Measurements from ENCODE around the gene SH3PXD2A. TPM values are rescaled to one million over a fixed set of nuclear protein-coding genes. Genes with fewer than 3 reads are reported as not detected.

Gene SH3PXD2A
- total RNA-seq, 1 donor from 2014 or later = 9.6 TPM

GRCh38 chr10:103680869-103681236 is 174.5 kb downstream of the SH3PXD2A start:
- Mint-ChIP-seq H3K27ac (no peak overlapping the region), H3K27me3 (ENCODE audit: insufficient read depth) (no peaks in the 10 kb centered on the region), H3K36me3 (ENCODE audit: low read depth) (no peaks in the 10 kb centered on the region), H3K9me3 (no peaks in the 10 kb centered on the region), H3K4me3 (no peak overlapping the region), H3K4me1 (ENCODE audit: low read depth) (peaks cover 26% of the 10 kb centered on the region)
- DNase-seq (ENCODE audit: low spot score) = no peak
- intact Hi-C loops (cut with micrococcal nuclease) = no loop called here

DNA sequence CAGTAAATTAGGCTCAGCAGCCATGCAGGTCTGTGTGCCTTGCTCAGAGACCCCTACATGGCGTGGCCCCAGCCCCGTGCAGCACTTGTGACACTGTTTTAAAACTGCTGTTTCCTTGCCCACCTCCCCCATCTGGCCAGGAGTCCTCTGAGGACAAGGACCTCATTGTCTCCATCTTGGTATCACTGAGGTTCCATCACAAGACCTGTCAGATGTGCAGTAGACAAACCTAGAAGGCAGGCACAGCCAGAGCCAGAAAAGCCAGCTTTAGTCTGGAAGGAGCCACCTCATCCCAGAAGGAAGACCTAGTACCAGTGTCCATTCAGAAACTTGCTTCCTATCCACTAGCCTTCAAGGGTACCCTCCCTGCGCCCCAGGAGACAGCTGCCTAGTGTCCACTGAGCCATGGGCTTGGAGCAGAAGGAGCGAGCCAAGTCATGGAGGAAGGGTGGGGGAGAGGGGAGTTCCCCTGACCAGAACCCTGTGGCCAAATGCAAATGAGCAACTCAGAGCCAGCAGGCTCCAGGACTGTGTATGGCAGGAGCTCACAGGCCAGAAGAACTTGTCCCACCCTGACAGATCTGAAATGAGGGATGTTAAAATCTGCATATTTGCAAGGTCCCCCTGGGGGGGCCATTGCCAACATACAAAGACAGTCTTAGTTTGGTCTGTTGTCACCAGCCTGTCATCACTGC is 176.1 kb downstream of the SH3PXD2A start:
- Mint-ChIP-seq H3K27ac (no peak overlapping the region), H3K27me3 (ENCODE audit: insufficient read depth) (no peaks in the 10 kb centered on the region), H3K4me1 (ENCODE audit: low read depth) (peaks cover 21% of the 10 kb centered on the region), H3K9me3 (no peaks in the 10 kb centered on the region), H3K36me3 (ENCODE audit: low read depth) (no peaks in the 10 kb centered on the region), H3K4me3 (no peak overlapping the region)
- intact Hi-C loops (cut with micrococcal nuclease) = no loop called here
- no peak for DNase-seq (ENCODE audit: low spot score)

DNA sequence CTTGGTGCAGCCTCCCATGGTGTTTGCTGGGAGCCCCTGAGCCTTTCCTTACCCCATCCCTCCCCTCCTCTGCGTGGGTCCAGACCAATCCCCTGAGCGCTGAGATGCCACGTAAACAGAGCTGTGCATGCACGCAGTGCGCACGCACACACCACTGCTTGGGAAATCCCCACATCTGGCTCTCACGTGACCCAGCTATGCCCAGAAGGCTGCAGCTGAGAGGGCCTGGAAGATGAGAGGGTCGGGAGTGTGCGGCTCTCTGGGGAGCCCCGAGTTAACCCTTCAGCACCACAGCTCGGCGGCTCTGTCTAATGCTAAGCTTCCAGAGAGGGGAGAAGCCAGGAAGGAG is 177.2 kb downstream of the SH3PXD2A start:
- intact Hi-C loops (cut with micrococcal nuclease) = loop anchor here (1.0 kb wide), 3 partner anchors 8 to 18 kb away; no protein-coding TSS in a partner anchor
- Mint-ChIP-seq H3K4me3 (peak overlapping the region; percentile 81), H3K36me3 (ENCODE audit: low read depth) (no peaks in the 10 kb centered on the region), H3K4me1 (ENCODE audit: low read depth) (peaks cover 21% of the 10 kb centered on the region), H3K27me3 (ENCODE audit: insufficient read depth) (no peaks in the 10 kb centered on the region), H3K27ac (peak overlapping the region; percentile 82), H3K9me3 (no peaks in the 10 kb centered on the region)
- DNase-seq (ENCODE audit: low spot score) = peak; percentile 86

DNA sequence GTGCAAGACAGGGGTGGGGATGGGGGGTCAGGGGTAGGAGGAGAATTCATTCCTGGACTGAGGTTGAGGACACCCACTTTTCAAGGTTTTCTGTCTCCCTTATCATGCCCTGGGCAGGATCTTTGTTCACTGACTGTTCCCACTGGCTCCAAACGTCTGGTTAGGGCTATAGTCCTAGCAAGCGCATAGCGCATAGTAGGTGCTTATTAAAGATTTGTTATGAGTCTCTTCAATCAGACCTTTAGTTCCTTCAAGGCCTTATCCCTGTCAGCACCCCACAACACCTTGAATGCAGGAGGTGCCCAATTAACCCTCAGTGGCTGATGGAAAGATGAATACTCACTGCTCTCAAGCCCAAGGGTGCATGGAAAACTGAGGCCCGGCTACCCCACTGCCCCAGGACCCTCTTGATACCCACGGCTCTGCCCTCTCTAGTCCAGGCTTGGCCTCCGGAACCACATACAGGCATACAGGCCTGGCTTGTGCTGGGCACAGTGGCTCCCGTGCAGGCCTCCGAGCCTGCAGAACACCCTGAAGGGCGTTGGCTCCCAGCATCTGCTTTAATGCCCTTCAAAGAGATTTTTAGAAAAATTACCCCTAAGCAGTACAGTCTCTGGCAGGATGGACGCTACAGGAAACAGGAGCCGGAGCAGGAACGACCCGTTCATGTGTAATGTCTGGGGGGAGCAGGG is 177.7 kb downstream of the SH3PXD2A start:
- Mint-ChIP-seq H3K9me3 (no peaks in the 10 kb centered on the region), H3K36me3 (ENCODE audit: low read depth) (no peaks in the 10 kb centered on the region), H3K27ac (peak overlapping the region; percentile 82), H3K4me1 (ENCODE audit: low read depth) (peaks cover 21% of the 10 kb centered on the region), H3K27me3 (ENCODE audit: insufficient read depth) (no peaks in the 10 kb centered on the region), H3K4me3 (peak overlapping the region; percentile 81)
- DNase-seq (ENCODE audit: low spot score) = no peak
- intact Hi-C loops (cut with micrococcal nuclease) = loop anchor here (1.0 kb wide), 3 partner anchors 9 to 19 kb away; no protein-coding TSS in a partner anchor

DNA sequence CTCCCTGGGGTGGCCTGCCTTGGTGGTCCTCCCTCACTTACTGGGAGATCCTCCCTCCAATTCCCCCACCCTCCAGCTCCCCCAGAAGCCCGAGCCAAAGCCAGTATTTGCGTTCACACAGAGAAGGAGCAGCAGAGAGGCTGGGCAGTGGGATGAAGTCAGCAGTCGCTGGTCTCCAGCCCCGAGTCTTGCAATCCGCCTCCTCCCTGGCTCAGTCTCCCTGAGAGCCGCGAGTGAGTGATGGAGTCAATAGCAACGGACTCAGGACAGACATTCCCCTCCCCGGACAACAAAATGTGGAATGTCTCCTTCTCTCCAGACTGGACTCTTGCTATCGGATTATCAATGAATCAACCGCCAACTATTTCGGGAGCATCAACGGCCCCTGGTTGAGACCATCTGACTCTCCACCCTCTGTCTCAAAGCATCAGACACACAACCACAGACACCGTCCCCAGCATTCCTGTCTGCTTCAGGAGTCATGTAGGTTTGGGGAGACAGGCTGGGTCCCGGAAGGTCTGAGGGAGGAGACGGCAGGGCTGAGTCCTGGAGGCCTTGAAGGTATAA is 178.4 kb downstream of the SH3PXD2A start:
- H3K27ac Mint-ChIP-seq = peak overlapping the region; percentile 12
- no peak overlapping the region for H3K4me3 Mint-ChIP-seq
- no peaks in the 10 kb centered on the region for H3K9me3 Mint-ChIP-seq

DNA sequence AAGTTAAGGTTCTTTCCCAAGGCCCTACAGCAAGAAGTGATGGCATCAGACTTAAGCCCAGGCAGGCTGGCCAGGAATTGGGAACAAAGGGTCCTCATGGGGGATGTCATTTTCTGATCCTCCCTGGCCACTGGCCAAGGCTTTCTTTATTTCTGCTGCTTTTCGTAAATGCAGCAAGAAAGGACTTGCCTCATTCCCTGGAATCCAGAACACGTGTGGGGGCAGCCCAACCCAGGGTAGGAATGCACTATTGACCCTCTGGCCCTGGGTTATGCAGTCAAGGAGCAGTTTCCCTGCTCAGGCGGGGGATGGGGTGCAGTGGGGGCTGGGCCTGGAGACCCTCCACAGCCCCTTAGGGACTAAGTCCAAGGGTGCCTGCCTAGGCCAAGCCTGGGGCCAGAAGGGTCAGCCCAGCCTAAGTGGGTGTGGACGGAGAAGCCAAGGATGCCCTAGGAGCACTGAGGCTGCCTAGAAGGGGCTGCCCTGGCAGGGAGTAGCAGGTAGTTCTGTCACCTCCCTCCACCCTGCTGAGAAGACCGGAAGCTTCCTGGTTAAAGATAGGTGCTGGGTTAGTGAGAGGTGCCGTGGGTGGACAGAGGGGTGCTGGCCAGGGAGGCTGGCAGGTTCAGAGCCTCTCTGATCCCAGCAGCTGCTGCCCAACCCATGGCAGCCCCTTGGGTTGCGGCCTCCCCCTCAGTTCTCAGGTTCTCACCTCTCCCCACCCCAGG is 179.2 kb downstream of the SH3PXD2A start:
- H3K27me3 Mint-ChIP-seq (ENCODE audit: insufficient read depth) = no peaks in the 10 kb centered on the region
- no peaks in the 10 kb centered on the region for H3K9me3 Mint-ChIP-seq
- H3K4me3 Mint-ChIP-seq = no peak overlapping the region
- no peaks in the 10 kb centered on the region for H3K36me3 Mint-ChIP-seq (ENCODE audit: low read depth)
- intact Hi-C loops (cut with micrococcal nuclease) = no loop called here
- H3K4me1 Mint-ChIP-seq (ENCODE audit: low read depth) = peaks cover 21% of the 10 kb centered on the region
- DNase-seq (ENCODE audit: low spot score) = no peak
- no peak overlapping the region for H3K27ac Mint-ChIP-seq

More for the DNA sequence above, 178.4 kb downstream of the SH3PXD2A start:
- Mint-ChIP-seq H3K4me1 (ENCODE audit: low read depth) (peaks cover 21% of the 10 kb centered on the region), H3K36me3 (ENCODE audit: low read depth) (no peaks in the 10 kb centered on the region), H3K27me3 (ENCODE audit: insufficient read depth) (no peaks in the 10 kb centered on the region)
- no peak for DNase-seq (ENCODE audit: low spot score)
- intact Hi-C loops (cut with micrococcal nuclease) = no loop called here

DNA sequence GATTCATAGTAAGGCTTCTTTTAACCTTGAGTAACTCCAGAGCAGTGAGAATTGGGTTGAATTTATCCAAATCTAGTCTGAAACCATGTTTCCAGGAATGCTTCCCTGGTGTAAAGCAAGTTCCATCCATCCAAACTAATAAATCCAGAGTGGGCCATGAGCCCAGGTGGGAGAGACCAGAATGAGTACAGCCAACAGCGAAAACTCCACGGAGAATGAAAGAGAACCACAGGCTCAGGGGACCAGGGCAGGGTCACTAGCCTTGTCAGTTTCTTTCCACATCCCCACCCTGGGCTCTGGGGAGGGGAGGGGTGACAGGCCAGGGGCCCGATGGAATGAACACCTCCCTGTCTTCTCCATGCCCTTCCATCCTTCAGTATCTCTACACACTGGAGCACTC is 181.8 kb downstream of the SH3PXD2A start:
- Mint-ChIP-seq H3K27me3 (ENCODE audit: insufficient read depth) (no peaks in the 10 kb centered on the region), H3K36me3 (ENCODE audit: low read depth) (no peaks in the 10 kb centered on the region), H3K4me1 (ENCODE audit: low read depth) (peaks cover 19% of the 10 kb centered on the region), H3K9me3 (no peaks in the 10 kb centered on the region), H3K27ac (no peak overlapping the region), H3K4me3 (no peak overlapping the region)
- no peak for DNase-seq (ENCODE audit: low spot score)
- intact Hi-C loops (cut with micrococcal nuclease) = no loop called here

DNA sequence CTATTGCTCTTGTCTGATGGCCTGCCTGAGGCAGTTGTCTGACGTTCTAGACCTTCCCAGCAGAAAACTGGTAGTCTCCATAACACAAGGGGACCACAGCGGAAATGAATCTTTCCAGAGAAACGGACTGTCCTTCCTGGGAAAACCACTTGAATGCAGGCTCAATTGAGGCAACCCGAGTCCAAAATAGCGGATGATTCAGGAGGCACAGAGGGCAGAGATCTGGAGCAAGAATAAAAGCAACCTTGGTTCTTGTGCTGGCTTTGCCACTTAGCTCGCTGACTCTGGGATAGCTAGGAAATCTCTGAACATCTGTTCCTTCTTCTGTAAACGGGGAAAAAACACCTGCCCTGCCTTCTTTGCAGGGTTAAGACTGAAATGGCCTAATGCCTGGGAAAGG is 183.0 kb downstream of the SH3PXD2A start:
- no peaks in the 10 kb centered on the region for H3K9me3 Mint-ChIP-seq

DNA sequence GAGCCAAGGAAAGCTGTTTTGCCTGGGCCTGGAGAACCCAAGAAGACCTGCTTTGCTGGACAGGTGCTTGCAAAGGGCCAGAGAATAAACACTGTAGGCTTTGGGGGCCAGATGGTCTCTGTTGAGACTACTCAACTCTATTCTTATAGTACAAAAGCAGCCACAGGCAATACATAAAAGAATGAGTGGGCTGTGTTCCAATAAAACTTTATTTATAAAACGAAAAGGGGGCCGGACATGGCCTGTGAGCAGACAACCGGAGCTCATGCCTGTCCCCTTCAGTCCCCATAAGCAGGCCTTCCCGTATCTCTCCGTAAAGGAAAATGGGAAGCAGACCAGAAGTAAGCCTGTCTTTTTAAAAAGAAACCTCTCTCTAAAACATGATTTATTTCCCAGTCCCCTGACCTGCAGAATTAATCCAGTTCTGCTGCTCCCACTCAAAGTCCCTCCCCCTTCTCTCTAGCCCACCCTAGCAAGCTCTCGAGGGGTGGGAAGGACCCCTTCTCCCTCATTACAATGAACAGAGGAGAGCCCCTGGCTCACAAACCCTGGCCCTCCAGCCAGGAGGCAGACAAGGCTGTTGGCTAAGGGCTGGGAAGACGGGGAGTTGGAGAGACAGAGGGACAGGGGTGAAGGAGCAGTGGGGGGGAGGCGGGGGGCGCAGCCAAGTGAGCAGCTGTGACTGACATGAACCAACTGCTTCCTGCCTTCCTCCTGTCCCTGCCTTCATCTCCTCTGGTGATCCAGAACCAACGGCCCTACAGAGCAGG is 184.1 kb downstream of the SH3PXD2A start:
- no peak for DNase-seq (ENCODE audit: low spot score)
- Mint-ChIP-seq H3K36me3 (ENCODE audit: low read depth) (no peaks in the 10 kb centered on the region), H3K27ac (no peak overlapping the region), H3K27me3 (ENCODE audit: insufficient read depth) (no peaks in the 10 kb centered on the region), H3K4me1 (ENCODE audit: low read depth) (peaks cover 11% of the 10 kb centered on the region), H3K4me3 (no peak overlapping the region), H3K9me3 (no peaks in the 10 kb centered on the region)
- intact Hi-C loops (cut with micrococcal nuclease) = no loop called here

More for the DNA sequence above, 183.0 kb downstream of the SH3PXD2A start:
- Mint-ChIP-seq H3K27ac (no peak overlapping the region), H3K27me3 (ENCODE audit: insufficient read depth) (no peaks in the 10 kb centered on the region), H3K4me1 (ENCODE audit: low read depth) (peaks cover 11% of the 10 kb centered on the region), H3K36me3 (ENCODE audit: low read depth) (no peaks in the 10 kb centered on the region), H3K4me3 (no peak overlapping the region)
- no peak for DNase-seq (ENCODE audit: low spot score)
- intact Hi-C loops (cut with micrococcal nuclease) = no loop called here

GRCh38 chr10:103669944-103670343 is 185.4 kb downstream of the SH3PXD2A start:
- Mint-ChIP-seq H3K27ac (no peak overlapping the region), H3K9me3 (no peaks in the 10 kb centered on the region), H3K36me3 (ENCODE audit: low read depth) (peaks cover 2% of the 10 kb centered on the region), H3K27me3 (ENCODE audit: insufficient read depth) (no peaks in the 10 kb centered on the region), H3K4me3 (no peak overlapping the region), H3K4me1 (ENCODE audit: low read depth) (peaks cover 11% of the 10 kb centered on the region)
- intact Hi-C loops (cut with micrococcal nuclease) = no loop called here
- no peak for DNase-seq (ENCODE audit: low spot score)

- no peak overlapping the region for H3K27ac Mint-ChIP-seq
- intact Hi-C loops (cut with micrococcal nuclease) = no loop called here
- peaks cover 2% of the 10 kb centered on the region for H3K36me3 Mint-ChIP-seq (ENCODE audit: low read depth)
- no peak overlapping the region for H3K4me3 Mint-ChIP-seq
- DNase-seq (ENCODE audit: low spot score) = no peak
- no peaks in the 10 kb centered on the region for H3K27me3 Mint-ChIP-seq (ENCODE audit: insufficient read depth)
- H3K9me3 Mint-ChIP-seq = no peaks in the 10 kb centered on the region
- peaks cover 11% of the 10 kb centered on the region for H3K4me1 Mint-ChIP-seq (ENCODE audit: low read depth)
Measured at GRCh38 chr10:103669243-103669929, 186.0 kb downstream of the SH3PXD2A start.
